H1 (cell line): ENCODE results near the gene KRR1. TPM values are rescaled to one million over a fixed set of nuclear protein-coding genes. Genes with fewer than 3 reads are reported as not detected.
A peak's percentile ranks its signal among the peaks of the same experiment; 100 is the strongest.

Source experiments
- CTCF ChIA-PET: fragments of 300-600 bp; sonication (Branson Sonifier 250); formaldehyde crosslinking; loops from one replicate; lab custom pipeline; 2021; ENCODE audit not compliant: partially characterized antibody; lab: Charles Lee
- POLR2A ChIA-PET: fragments of 300-600 bp; sonication (Branson Sonifier 250); formaldehyde crosslinking; loops from one replicate; lab custom pipeline; 2021; ENCODE audit warnings: inconsistent platforms; ENCODE audit not compliant: partially characterized antibody; lab: Charles Lee
- DNase-seq, 2 experiments: peaks; one replicate each; pipeline versions ENCODE4 v3.0.0 to v3.0.0-alpha.2; 2010 to 2022; ENCODE audit warnings: low spot score in 2 of 2, low read depth in 1 of 2, mixed read lengths in 1 of 2
- FAIRE-seq: peaks from 2 replicates; lab custom pipeline; 2011; peaks lifted over from hg19 to GRCh38; lab: Jason Lieb, UNC
- H2AFZ ChIP-seq: 2 replicates; pipeline ENCODE4 v1.8.1; 2012; ENCODE audit warnings: low read length, inconsistent platforms
- H2AK5ac ChIP-seq: 2 replicates; pipeline ENCODE4 v1.6.1; 2013; ENCODE audit warnings: low read depth, low read length
- H2BK120ac ChIP-seq: replicated peaks from 2 replicates; pipeline ENCODE3; 2013; ENCODE audit warnings: low read depth, low read length, inconsistent platforms
- H2BK12ac ChIP-seq: 2 replicates; pipeline ENCODE4 v1.6.1; 2013; ENCODE audit warnings: low read depth, low read length
- H2BK15ac ChIP-seq: 2 replicates; pipeline ENCODE4 v1.6.1; 2013; ENCODE audit warnings: low read length
- H2BK20ac ChIP-seq: 2 replicates; pipeline ENCODE4 v1.6.1; 2013; ENCODE audit warnings: low read length
- H2BK5ac ChIP-seq: 2 replicates; pipeline ENCODE4 v1.6.1; 2013; ENCODE audit warnings: low read depth, low read length
- H3K14ac ChIP-seq: 2 replicates; pipeline ENCODE4 v1.6.1; 2013; ENCODE audit warnings: inconsistent platforms; ENCODE audit not compliant: insufficient read length
- H3K18ac ChIP-seq: 2 replicates; pipeline ENCODE4 v1.6.1; 2013; ENCODE audit warnings: low read length; ENCODE audit errors: extremely low read depth
- H3K23ac ChIP-seq: 2 replicates; pipeline ENCODE4 v1.6.1; 2013; ENCODE audit warnings: inconsistent platforms; ENCODE audit not compliant: insufficient read length
- H3K23me2 ChIP-seq: 2 replicates; pipeline ENCODE4 v1.6.1; 2013; ENCODE audit warnings: low read depth, low read length
- H3K27ac ChIP-seq: 2 replicates; pipeline ENCODE4 v1.6.1; 2011; ENCODE audit warnings: low read depth, low read length, inconsistent platforms
- H3K27me3 ChIP-seq, 4 experiments: replicated peaks in 1 of 4; 1 replicate in 1 of 4; 2 replicates in 3 of 4; pipeline versions ENCODE4 v1.6.1 to v1.8.1; 2011 to 2013; ENCODE audit warnings: low read length in 3 of 4, mild to moderate bottlenecking in 3 of 4, inconsistent platforms in 2 of 4, mixed read lengths in 2 of 4, moderate library complexity in 1 of 4; ENCODE audit not compliant: control insufficient read depth in 3 of 4, insufficient read depth in 3 of 4; ENCODE audit errors: extremely low read depth in 1 of 4
- H3K36me3 ChIP-seq, 4 experiments: 2 replicates each; pipeline versions ENCODE4 v1.6.1 to v1.8.1; 2011 to 2013; ENCODE audit warnings: mild to moderate bottlenecking in 4 of 4, low read length in 3 of 4, moderate library complexity in 2 of 4, control low read depth in 1 of 4, inconsistent platforms in 1 of 4; ENCODE audit not compliant: insufficient read depth in 4 of 4, control insufficient read depth in 2 of 4
- H3K4ac ChIP-seq: replicated peaks from 2 replicates; pipeline ENCODE3; 2013; ENCODE audit warnings: low read length, low read depth, mixed read lengths, inconsistent platforms; ENCODE audit not compliant: insufficient read length
- H3K4me1 ChIP-seq, 4 experiments: replicated peaks in 1 of 4; 1 replicate in 1 of 4; 2 replicates in 3 of 4; pipeline versions ENCODE4 v1.6.1 to v1.8.1; 2011 to 2013; ENCODE audit warnings: low read length in 3 of 4, inconsistent platforms in 2 of 4, mixed read lengths in 1 of 4; ENCODE audit not compliant: insufficient read depth in 4 of 4, control insufficient read depth in 3 of 4
- H3K4me2 ChIP-seq, 2 experiments: 2 replicates each; pipeline versions ENCODE4 v1.6.1 to v1.8.1; 2011 to 2013; ENCODE audit warnings: low read depth in 2 of 2, low read length in 2 of 2, control low read depth in 1 of 2, inconsistent platforms in 1 of 2, mild to moderate bottlenecking in 1 of 2; ENCODE audit not compliant: insufficient read depth in 1 of 2
- H3K4me3 ChIP-seq, 4 experiments: fragments of 200-600, 300-600 bp in 1 of 4; sonication (generic), shearing (Covaris generic), sonication (Bioruptor Twin) in 1 of 4; 2 replicates each; pipeline versions ENCODE4 v1.5.1 to v1.8.1; 2011 to 2016; ENCODE audit warnings: low read length in 4 of 4, low read depth in 3 of 4, control low read depth in 2 of 4, inconsistent platforms in 2 of 4, mild to moderate bottlenecking in 2 of 4, mixed read lengths in 1 of 4, moderate library complexity in 1 of 4; ENCODE audit not compliant: insufficient read depth in 2 of 4; ENCODE audit errors: extremely low read depth in 1 of 4
- H3K56ac ChIP-seq: replicated peaks from 2 replicates; pipeline ENCODE3; 2013; ENCODE audit warnings: low read depth, mild to moderate bottlenecking, mixed read lengths, low read length, inconsistent platforms; ENCODE audit not compliant: insufficient read length
- H3K79me1 ChIP-seq: 2 replicates; pipeline ENCODE4 v1.6.1; 2013; ENCODE audit warnings: low read depth, low read length, control low read depth
- H3K79me2 ChIP-seq, 2 experiments: 2 replicates each; pipeline versions ENCODE4 v1.6.1 to v1.8.1; 2012 to 2013; ENCODE audit warnings: low read length in 2 of 2, mild to moderate bottlenecking in 2 of 2, inconsistent platforms in 1 of 2; ENCODE audit not compliant: insufficient read depth in 2 of 2, control insufficient read depth in 1 of 2
- H3K9ac ChIP-seq, 4 experiments: replicated peaks in 1 of 4; 1 replicate in 1 of 4; 2 replicates in 3 of 4; pipeline versions ENCODE4 v1.6.1 to v1.8.1; 2011 to 2013; ENCODE audit warnings: low read depth in 3 of 4, low read length in 3 of 4, control low read depth in 2 of 4, mild to moderate bottlenecking in 2 of 4, moderate library complexity in 2 of 4, inconsistent platforms in 1 of 4; ENCODE audit errors: extremely low read depth in 1 of 4
- H3K9me3 ChIP-seq, 2 experiments: 2 replicates each; pipeline versions ENCODE4 v1.6.1 to v1.8.1; 2012 to 2013; ENCODE audit warnings: mild to moderate bottlenecking in 2 of 2, moderate library complexity in 2 of 2, control low read depth in 1 of 2, inconsistent platforms in 1 of 2, low read depth in 1 of 2, low read length in 1 of 2, mixed read lengths in 1 of 2; ENCODE audit not compliant: insufficient read depth in 2 of 2
- H4K20me1 ChIP-seq, 2 experiments: replicated peaks in 1 of 2; 2 replicates each; pipeline versions ENCODE3 to v1.8.1; 2011 to 2013; ENCODE audit warnings: inconsistent platforms in 2 of 2, low read length in 2 of 2, mild to moderate bottlenecking in 1 of 2; ENCODE audit not compliant: insufficient read depth in 2 of 2, control insufficient read depth in 1 of 2
- H4K5ac ChIP-seq: 2 replicates; pipeline ENCODE4 v1.6.1; 2013; ENCODE audit warnings: low read length, low read depth, mixed read lengths, inconsistent platforms; ENCODE audit not compliant: insufficient read length
- H4K8ac ChIP-seq: 2 replicates; pipeline ENCODE4 v1.8.0; 2013; ENCODE audit warnings: mild to moderate bottlenecking, moderate library complexity, low read length, inconsistent platforms; ENCODE audit not compliant: insufficient read depth; ENCODE audit errors: extremely low read depth
- H4K91ac ChIP-seq: replicated peaks from 2 replicates; pipeline ENCODE3; 2013; ENCODE audit warnings: low read length, mixed read lengths, inconsistent platforms; ENCODE audit not compliant: insufficient read length
- BACH1 ChIP-seq: IDR thresholded peaks from 2 replicates; pipeline ENCODE4 v1.6.1; 2012; ENCODE audit warnings: low read length, improper control_type of control experiment
- BRCA1 ChIP-seq: IDR thresholded peaks from 2 replicates; pipeline ENCODE4 v1.6.1; 2012; ENCODE audit warnings: low read depth, low read length, improper control_type of control experiment
- CEBPB ChIP-seq: IDR thresholded peaks from 2 replicates; pipeline ENCODE4 v1.6.1; 2012; ENCODE audit warnings: low read depth, low read length
- CHD1 ChIP-seq: IDR thresholded peaks from 2 replicates; pipeline ENCODE4 v1.6.1; 2012; ENCODE audit warnings: low read depth, low read length, improper control_type of control experiment
- CTBP2 ChIP-seq: IDR thresholded peaks from 2 replicates; pipeline ENCODE4 v1.7.0; 2011; ENCODE audit warnings: borderline replicate concordance, mild to moderate bottlenecking, moderate library complexity, mixed read lengths, low read length; ENCODE audit not compliant: insufficient read depth, insufficient read length
- GTF2F1 ChIP-seq: IDR thresholded peaks from 2 replicates; pipeline ENCODE4 v1.6.1; 2012; ENCODE audit warnings: low read depth, low read length, improper control_type of control experiment, borderline replicate concordance
- JUN ChIP-seq: IDR thresholded peaks from 2 replicates; pipeline ENCODE4 v1.6.1; 2011; ENCODE audit warnings: low read depth, mild to moderate bottlenecking, improper control_type of control experiment, low read length
- JUND ChIP-seq: IDR thresholded peaks from 2 replicates; pipeline ENCODE4 v1.6.1; 2011; ENCODE audit warnings: mild to moderate bottlenecking, improper control_type of control experiment, low read length
- POU5F1 ChIP-seq: IDR thresholded peaks from 2 replicates; pipeline ENCODE4 v1.6.1; 2011; ENCODE audit warnings: low read depth, mild to moderate bottlenecking, low read length, moderate library complexity
- RNF2 ChIP-seq: fragments of 200-900, 300-1000 bp; sonication (generic); IDR thresholded peaks from 2 replicates; pipeline ENCODE4 v1.7.1; 2016; ENCODE audit warnings: borderline replicate concordance, low read depth, mild to moderate bottlenecking, antibody characterized with exemption, low read length; ENCODE audit not compliant: poor library complexity, severe bottlenecking; ENCODE audit errors: missing control alignments
- SAP30 ChIP-seq: fragments of 300-600 bp; sonication (generic); IDR thresholded peaks from 2 replicates; pipeline ENCODE4 v1.7.1; 2012; ENCODE audit warnings: low read length, moderate library complexity, mild to moderate bottlenecking, inconsistent platforms; ENCODE audit not compliant: insufficient read depth, insufficient replicate concordance
- TEAD4 ChIP-seq: IDR thresholded peaks from 2 replicates; pipeline ENCODE4 v1.6.1; 2012; ENCODE audit warnings: low read depth, low read length, inconsistent platforms, mixed read lengths
- YY1 ChIP-seq: IDR thresholded peaks from 2 replicates; pipeline ENCODE4 v1.6.1; 2011; ENCODE audit warnings: low read depth, mild to moderate bottlenecking, low read length
- WGBS, 2 experiments: shearing (Covaris generic) in 1 of 2; methylation state at CpG; one replicate each; pipeline versions ENCODE4 v1.1.6 to v1.1.7; 2013 to 2015; ENCODE audit warnings: low lambda C conversion rate in 2 of 2, mixed read lengths in 2 of 2, inconsistent platforms in 1 of 2, low coverage in 1 of 2, missing lambda C conversion rate in 1 of 2; ENCODE audit not compliant: insufficient replicate concordance in 2 of 2, insufficient coverage in 1 of 2, insufficient read length in 1 of 2; ENCODE audit errors: extremely low coverage in 1 of 2, missing lambda C conversion rate in 1 of 2; 5-methylcytosine and 5-hydroxymethylcytosine counted together
- polyA plus RNA-seq, 7 experiments: library from polyadenylated mRNA; depleted of rRNA in 3 of 7; stranded (reverse) in 5 of 7; unstranded in 2 of 7; fragments of >200 nt in 5 of 7; fragments of 200-250 nt in 2 of 7; gene quantifications; 1 replicate in 5 of 7; 2 replicates in 1 of 7; 4 replicates in 1 of 7; pipeline versions ENCODE4 v1.2.1 to v1.2.3, GENCODE V29; 2011 to 2013; ENCODE audit warnings: missing spikeins in 2 of 7, mixed read lengths in 2 of 7
- total RNA-seq: library from RNA; stranded (reverse); fragmentation: NEBNext Ultra II Directional; extraction: Animal tissue kit (Norgen Biotek cat#: 25700); gene quantifications from 2 replicates; pipeline ENCODE4 v1.2.1, GENCODE V29; 2021
- TF ChIP-seq, protein P1 (sequence below): IDR thresholded peaks from 2 replicates; pipeline ENCODE4 v1.6.1; 2011; ENCODE audit warnings: low read depth, mild to moderate bottlenecking, low read length; ENCODE audit not compliant: insufficient read depth

Gene KRR1
- total and polyA plus RNA-seq, 2 of the 8 experiments (the other 6 are each of a cell fraction or from before 2014, with no cell fraction given) = 6.1 to 80.1 TPM

DNA sequence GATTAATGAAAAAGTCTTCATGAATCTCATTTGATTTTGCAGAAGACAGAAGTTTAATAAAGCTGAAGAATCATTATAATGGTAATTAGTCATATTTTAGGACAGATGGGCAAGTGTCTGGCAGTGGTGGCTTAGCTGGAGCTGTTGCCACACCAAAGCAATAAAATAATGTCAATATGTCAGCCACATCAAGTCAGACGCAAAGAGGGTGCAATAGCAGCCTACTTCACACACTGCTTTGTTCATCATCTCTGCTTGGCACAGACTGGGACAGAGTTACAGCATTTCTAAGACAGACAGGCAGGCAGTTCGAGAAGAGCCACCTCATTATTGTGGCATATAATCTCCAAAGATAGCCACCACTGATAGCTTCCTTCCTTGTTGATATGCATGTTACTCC is 16.9 kb upstream of the KRR1 start:
- CTCF ChIA-PET = interaction anchor here (0.7 to 4.2 kb wide), 27 partner anchors 9 to 1900 kb away, joined by 3 to 36 read pairs (median 3); partner anchors contain the start of genes GLIPR1L1, KRR1 and PHLDA1
- FAIRE-seq = no peak
- 75% methylated on average over 2 of the region's 2 CpGs; no CpG with 5 or more reads in 1 of the 2 experiments for WGBS, 2 experiments

More for the DNA sequence above, 16.9 kb upstream of the KRR1 start:
- Histone ChIP-seq H3K9ac (no peak overlapping the region), H4K5ac (no peak overlapping the region), H2BK20ac (no peak overlapping the region), H3K4ac (no peak overlapping the region), H3K9me3 (no peaks in the 10 kb centered on the region), H2BK12ac (0 out of 2 replicates have a peak overlapping the region, but pooled peaks have one; percentile 61), H3K4me3 (no peak overlapping the region)
- TF ChIP-seq CEBPB (no peak), YY1 (no peak), BACH1 (no peak), JUND (no peak), TEAD4 (no peak), BRCA1 (no peak), RNF2 (no peak), CHD1 (no peak), JUN (no peak), GTF2F1 (no peak), POU5F1 (no peak), CTBP2 (no peak), SAP30 (no peak)
- TF ChIP-seq, protein P1, sequence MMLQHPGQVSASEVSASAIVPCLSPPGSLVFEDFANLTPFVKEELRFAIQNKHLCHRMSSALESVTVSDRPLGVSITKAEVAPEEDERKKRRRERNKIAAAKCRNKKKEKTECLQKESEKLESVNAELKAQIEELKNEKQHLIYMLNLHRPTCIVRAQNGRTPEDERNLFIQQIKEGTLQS = no peak
- TF ChIP-seq, all 59 proteins: peak for 0
- no peaks in the 10 kb centered on the region for H3K4me1 ChIP-seq
- no peak overlapping the region for H3K56ac ChIP-seq
- H3K23me2 ChIP-seq = no peaks in the 10 kb centered on the region
- no peak overlapping the region for H3K18ac ChIP-seq
- no peaks in the 10 kb centered on the region for H4K20me1 ChIP-seq
- no peaks in the 10 kb centered on the region for H3K36me3 ChIP-seq
- H3K27me3 ChIP-seq = no peaks in the 10 kb centered on the region
- DNase-seq = no peak
- POLR2A ChIA-PET = interaction anchor here (0.9 kb wide), 1 partner anchor 509 kb away, joined by 3 read pairs; no protein-coding TSS in a partner anchor
- no peak overlapping the region for H3K4me2 ChIP-seq
- H2BK15ac ChIP-seq = no peak overlapping the region
- H2AK5ac ChIP-seq = no peak overlapping the region
- no peak overlapping the region for H2BK120ac ChIP-seq
- H2AFZ ChIP-seq = peak overlapping the region; percentile 35; the same call in 1 of the 2 replicates
- no peak overlapping the region for H3K14ac ChIP-seq
- H3K79me2 ChIP-seq = no peaks in the 10 kb centered on the region
- no peak overlapping the region for H4K91ac ChIP-seq
- no peaks in the 10 kb centered on the region for H3K79me1 ChIP-seq
- no peak overlapping the region for H4K8ac ChIP-seq
- H2BK5ac ChIP-seq = no peak overlapping the region
- H3K27ac ChIP-seq = no peak overlapping the region
- H3K23ac ChIP-seq = no peak overlapping the region
